Measurements from ENCODE around the gene OTP.

OTP gene

DNA sequence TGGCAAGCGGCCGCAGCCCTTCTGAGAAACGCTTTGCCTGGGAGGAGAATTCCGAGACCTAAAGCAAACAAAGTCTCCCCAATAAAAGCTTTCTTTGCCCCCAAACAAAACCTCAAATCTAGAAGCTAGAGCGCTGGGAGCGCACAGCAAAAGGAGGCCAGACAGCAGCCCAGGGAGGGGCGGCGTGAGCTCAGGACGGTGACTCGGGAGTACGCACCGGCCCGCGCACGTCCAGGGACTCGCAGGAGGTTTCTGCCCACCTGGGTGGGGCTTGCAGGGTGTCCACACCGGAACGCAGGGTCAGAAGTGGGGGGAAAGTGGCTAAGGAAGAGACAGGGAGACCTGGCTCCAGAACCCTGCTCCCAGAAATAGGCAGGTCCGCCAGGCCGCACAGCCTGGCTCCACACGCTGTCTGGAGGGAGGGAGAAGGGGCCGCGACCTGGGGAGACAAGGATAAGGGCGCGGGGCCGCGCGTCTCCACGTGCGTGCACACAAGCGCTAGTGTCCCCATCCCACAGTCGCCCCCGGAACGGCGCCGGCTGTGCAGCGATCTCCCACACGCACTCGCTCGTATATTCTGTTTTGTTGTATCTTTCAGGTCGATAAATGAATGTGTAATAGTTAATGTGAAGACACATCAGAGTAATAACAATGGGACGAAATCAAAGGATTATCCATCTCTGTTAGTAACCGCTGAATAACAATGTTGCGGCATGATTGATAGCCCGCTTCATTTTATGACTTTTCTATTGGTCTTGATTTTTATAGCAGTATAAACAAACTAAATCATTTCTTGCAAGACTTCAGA, 2.3 kb upstream of the OTP start:
- TF ChIP-seq Cebpa-rat (IDR thresholded peaks at IDR 0.05) = no peak
- no peak overlapping the region for H3K4me2 ChIP-seq
- H3K36me3 ChIP-seq = no peaks in the 10 kb centered on the region
- peaks cover 100% of the 10 kb centered on the region for H3K27me3 ChIP-seq
- H3K9ac ChIP-seq = no peak overlapping the region
- no peak overlapping the region for H3K4me3 ChIP-seq
- peaks cover 83% of the 10 kb centered on the region for H4K20me1 ChIP-seq
- peaks cover 49% of the 10 kb centered on the region for H3K9me3 ChIP-seq
- H3K4me1 ChIP-seq = no peaks in the 10 kb centered on the region
- H3K27ac ChIP-seq = no peak overlapping the region

DNA sequence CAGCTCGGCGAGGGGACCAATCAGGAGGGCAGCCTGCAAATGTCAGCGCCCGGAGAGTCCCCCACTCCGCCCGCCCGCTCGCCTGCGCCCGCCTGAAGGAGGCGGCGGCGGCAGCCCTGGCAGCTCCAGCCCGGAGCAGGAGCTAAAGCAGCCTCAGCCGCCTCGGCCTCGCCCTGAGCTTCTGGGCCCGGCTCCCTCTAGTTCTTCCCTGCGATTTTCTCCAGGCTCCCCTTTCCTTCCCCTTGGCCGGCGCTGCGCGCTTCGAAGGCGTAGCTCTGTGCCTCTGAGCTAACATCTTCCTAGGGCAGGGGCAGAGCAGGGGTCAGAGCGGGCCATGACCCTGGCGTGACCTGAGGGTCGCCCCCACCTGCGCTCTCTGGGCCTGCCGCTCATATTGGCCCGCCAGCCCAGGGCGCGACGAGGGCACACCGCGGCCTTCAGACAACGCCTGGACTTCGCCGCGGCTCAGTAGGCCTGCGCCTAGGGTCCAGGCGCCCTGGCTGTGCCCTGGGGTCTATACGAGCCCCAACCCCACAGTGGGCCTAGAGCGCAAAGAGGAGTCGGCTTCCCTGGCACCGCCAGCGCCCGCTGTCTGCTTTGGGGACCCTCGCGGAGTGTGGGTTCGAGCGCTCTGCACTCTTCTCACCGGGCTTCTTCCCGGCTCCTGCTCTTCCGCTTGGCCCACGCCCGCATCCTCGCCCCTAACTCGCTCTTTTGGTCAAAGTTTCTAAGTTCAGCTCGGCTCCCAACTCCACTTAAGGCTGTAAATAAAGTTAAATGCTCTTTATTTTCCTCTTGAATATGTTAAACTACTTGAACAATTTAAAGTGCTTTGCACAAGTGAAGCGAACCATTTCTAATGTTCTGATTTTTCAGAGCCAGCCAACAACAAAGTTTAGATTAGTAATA, 504 bp upstream of the OTP start:
- Histone ChIP-seq H3K4me3 (0 out of 2 replicates have a peak overlapping the region, but pooled peaks have one; percentile 18), H3K36me3 (no peaks in the 10 kb centered on the region), H3K27me3 (peaks cover 100% of the 10 kb centered on the region), H3K9ac (no peak overlapping the region), H3K27ac (no peak overlapping the region), H3K9me3 (peaks cover 55% of the 10 kb centered on the region), H3K4me2 (no peak overlapping the region), H4K20me1 (peaks cover 70% of the 10 kb centered on the region), H3K4me1 (no peaks in the 10 kb centered on the region)
- no peak for TF ChIP-seq Cebpa-rat (IDR thresholded peaks at IDR 0.05)

- Histone ChIP-seq H3K36me3 (no peaks in the 10 kb centered on the region), H4K20me1 (peaks cover 68% of the 10 kb centered on the region), H3K27me3 (peaks cover 100% of the 10 kb centered on the region), H3K4me2 (no peak overlapping the region), H3K4me3 (peak overlapping the region; percentile 42), H3K9me3 (peaks cover 60% of the 10 kb centered on the region), H3K4me1 (no peaks in the 10 kb centered on the region), H3K27ac (no peak overlapping the region), H3K9ac (no peak overlapping the region)
- TF ChIP-seq Cebpa-rat (IDR thresholded peaks at IDR 0.05) = no peak
Measured at GRCh38 chr5:77637170-77637997, 1.1 kb downstream of the OTP start.

GRCh38 chr5:77636641-77637169, 1.8 kb downstream of the OTP start:
- Histone ChIP-seq H3K4me2 (no peak overlapping the region), H3K4me3 (peak overlapping the region; percentile 42)

GRCh38 chr5:77635917-77636640, 2.4 kb downstream of the OTP start:
- Histone ChIP-seq H3K9me3 (peaks cover 68% of the 10 kb centered on the region), H3K27me3 (peaks cover 100% of the 10 kb centered on the region), H3K36me3 (no peaks in the 10 kb centered on the region), H3K27ac (no peak overlapping the region), H3K9ac (no peak overlapping the region), H4K20me1 (peaks cover 67% of the 10 kb centered on the region), H3K4me2 (no peak overlapping the region), H3K4me3 (no peak overlapping the region), H3K4me1 (peaks cover under 1% of the 10 kb centered on the region; the same call in 1 of the 2 replicates)
- no peak for TF ChIP-seq Cebpa-rat (IDR thresholded peaks at IDR 0.05)

More at GRCh38 chr5:77636641-77637169, 1.8 kb downstream of the OTP start:
- no peak overlapping the region for H3K9ac ChIP-seq
- TF ChIP-seq Cebpa-rat (IDR thresholded peaks at IDR 0.05) = no peak
- peaks cover 67% of the 10 kb centered on the region for H4K20me1 ChIP-seq
- peaks cover 100% of the 10 kb centered on the region for H3K27me3 ChIP-seq
- H3K9me3 ChIP-seq = peaks cover 67% of the 10 kb centered on the region
- no peaks in the 10 kb centered on the region for H3K4me1 ChIP-seq
- H3K36me3 ChIP-seq = no peaks in the 10 kb centered on the region
- no peak overlapping the region for H3K27ac ChIP-seq

DNA sequence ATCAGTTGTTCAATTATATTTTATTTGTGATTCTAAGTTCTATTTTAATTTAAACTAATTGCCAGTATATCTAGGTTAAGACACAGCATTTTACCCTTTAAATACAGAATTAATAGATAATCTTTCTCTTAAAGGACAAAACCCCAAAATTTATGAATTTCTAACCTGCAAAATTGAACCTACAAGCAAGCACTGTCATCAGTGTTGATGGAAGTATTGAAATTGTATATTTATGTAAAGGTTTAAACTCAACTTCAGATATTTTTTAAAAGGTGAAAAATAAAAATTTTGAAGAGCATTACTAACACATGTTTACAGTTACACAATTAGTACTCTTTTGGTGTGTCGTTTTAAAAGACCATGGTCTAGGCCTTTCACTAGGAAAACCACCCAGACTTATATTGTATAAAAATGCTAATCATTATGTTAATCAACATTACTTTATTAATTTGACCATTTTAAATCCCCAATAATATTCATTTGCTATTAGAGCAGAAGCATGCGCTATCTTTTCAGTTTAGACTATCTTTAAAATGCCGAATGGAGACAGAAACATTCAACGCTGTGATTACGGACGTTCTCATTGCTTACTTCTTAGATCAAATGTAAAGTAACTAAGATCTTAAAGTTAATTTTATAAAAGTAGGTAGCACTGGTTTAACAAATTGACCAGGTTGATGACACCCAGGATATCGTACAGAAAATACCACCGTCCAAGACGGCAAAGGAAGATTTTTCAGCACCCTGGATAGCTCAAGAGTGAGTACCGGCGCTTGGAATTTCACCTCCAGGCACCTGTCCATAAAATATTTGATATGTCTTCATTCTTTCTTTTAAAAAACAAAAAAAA, 3.2 kb downstream of the OTP start:
- Histone ChIP-seq H3K4me2 (no peak overlapping the region), H3K4me1 (peaks cover 8% of the 10 kb centered on the region; the same call in 1 of the 2 replicates), H3K27me3 (peaks cover 100% of the 10 kb centered on the region), H3K4me3 (no peak overlapping the region), H4K20me1 (peaks cover 67% of the 10 kb centered on the region), H3K9me3 (peaks cover 68% of the 10 kb centered on the region), H3K27ac (no peak overlapping the region), H3K9ac (no peak overlapping the region), H3K36me3 (no peaks in the 10 kb centered on the region)
- TF ChIP-seq Cebpa-rat (IDR thresholded peaks at IDR 0.05) = no peak

DNA sequence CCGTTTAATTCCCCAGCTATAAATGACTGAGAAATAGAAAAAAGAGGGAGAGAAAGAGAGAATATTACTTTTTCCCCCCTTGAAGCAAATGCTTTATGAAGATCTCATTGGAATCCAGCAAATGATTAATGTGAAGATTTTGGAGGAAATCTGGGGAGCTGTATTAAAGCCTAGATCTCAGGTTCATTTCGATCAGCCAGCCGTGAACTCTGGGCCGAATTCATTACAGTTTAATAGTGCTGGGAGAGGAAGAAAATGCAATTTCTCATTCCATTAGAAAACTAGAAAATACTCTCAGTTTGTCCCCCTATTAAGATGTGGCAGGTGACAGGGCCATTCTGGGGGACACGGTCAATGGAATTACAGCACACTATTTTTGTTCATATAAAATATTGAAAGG, 4.8 kb downstream of the OTP start:
- no peak for TF ChIP-seq Cebpa-rat (IDR thresholded peaks at IDR 0.05)
- Histone ChIP-seq H4K20me1 (peaks cover 52% of the 10 kb centered on the region), H3K9ac (no peak overlapping the region), H3K27me3 (peaks cover 100% of the 10 kb centered on the region), H3K9me3 (peaks cover 75% of the 10 kb centered on the region), H3K36me3 (no peaks in the 10 kb centered on the region), H3K4me3 (no peak overlapping the region), H3K4me2 (no peak overlapping the region), H3K27ac (no peak overlapping the region), H3K4me1 (peaks cover 8% of the 10 kb centered on the region; the same call in 1 of the 2 replicates)

- Histone ChIP-seq H4K20me1 (peaks cover 47% of the 10 kb centered on the region), H3K4me3 (no peak overlapping the region), H3K9me3 (peaks cover 75% of the 10 kb centered on the region), H3K9ac (no peak overlapping the region), H3K4me2 (no peak overlapping the region), H3K4me1 (peaks cover 8% of the 10 kb centered on the region; the same call in 1 of the 2 replicates), H3K27me3 (peaks cover 100% of the 10 kb centered on the region), H3K36me3 (no peaks in the 10 kb centered on the region), H3K27ac (no peak overlapping the region)
- TF ChIP-seq Cebpa-rat (IDR thresholded peaks at IDR 0.05) = no peak
Measured at GRCh38 chr5:77633207-77633675, 5.3 kb downstream of the OTP start.

Data from BLaER1 (cell line).